ENCODE data around the gene RALGAPA2.

DNA sequence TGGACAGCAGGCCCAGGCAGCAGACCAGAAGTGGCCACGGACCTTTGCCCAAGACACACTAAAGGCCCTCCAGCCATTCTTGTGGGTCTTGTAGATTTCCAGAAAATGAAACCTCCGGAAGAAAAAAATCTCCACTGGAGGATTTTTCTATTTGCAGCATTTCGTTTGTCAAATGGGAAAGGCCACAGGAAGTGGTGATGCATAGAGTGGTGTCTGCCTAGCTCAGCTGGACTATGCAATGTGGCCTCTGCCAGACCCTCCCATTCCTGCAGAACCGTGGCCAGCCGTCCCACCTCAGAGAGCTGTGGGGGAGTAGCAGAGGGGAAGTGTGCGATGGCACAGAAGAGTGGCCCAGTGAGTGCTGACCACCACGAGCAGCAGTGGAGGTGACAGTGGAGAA is 368.5 kb downstream of the RALGAPA2 start:
- TF ChIP-seq, protein P1, sequence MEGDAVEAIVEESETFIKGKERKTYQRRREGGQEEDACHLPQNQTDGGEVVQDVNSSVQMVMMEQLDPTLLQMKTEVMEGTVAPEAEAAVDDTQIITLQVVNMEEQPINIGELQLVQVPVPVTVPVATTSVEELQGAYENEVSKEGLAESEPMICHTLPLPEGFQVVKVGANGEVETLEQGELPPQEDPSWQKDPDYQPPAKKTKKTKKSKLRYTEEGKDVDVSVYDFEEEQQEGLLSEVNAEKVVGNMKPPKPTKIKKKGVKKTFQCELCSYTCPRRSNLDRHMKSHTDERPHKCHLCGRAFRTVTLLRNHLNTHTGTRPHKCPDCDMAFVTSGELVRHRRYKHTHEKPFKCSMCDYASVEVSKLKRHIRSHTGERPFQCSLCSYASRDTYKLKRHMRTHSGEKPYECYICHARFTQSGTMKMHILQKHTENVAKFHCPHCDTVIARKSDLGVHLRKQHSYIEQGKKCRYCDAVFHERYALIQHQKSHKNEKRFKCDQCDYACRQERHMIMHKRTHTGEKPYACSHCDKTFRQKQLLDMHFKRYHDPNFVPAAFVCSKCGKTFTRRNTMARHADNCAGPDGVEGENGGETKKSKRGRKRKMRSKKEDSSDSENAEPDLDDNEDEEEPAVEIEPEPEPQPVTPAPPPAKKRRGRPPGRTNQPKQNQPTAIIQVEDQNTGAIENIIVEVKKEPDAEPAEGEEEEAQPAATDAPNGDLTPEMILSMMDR (IDR thresholded peaks at IDR 0.05), result no peak
- TF ChIP-seq POLR2A (IDR thresholded peaks at IDR 0.05), result no peak
- TF ChIP-seq POLR2AphosphoS5 (IDR thresholded peaks at IDR 0.05), result no peak
